DOHH2 (cell line): ENCODE data around the gene MARCHF11.

Experiments
- H3F3A ChIP-seq: fragments of 200-600 bp; sonication (generic), shearing (Covaris generic); 2 replicates; pipeline ENCODE4 v1.6.0; 2016; ENCODE audit warnings: antibody characterized with exemption, mild to moderate bottlenecking; ENCODE audit not compliant: control insufficient read depth, insufficient read depth
- H3K27ac ChIP-seq: fragments of 200-600 bp; sonication (generic); 2 replicates; pipeline ENCODE4 v1.5.1; 2014; ENCODE audit warnings: low read depth, mild to moderate bottlenecking, low read length, moderate library complexity
- H3K27me3 ChIP-seq: fragments of 200-600 bp; sonication (generic); 2 replicates; pipeline ENCODE4 v1.6.1; 2014; ENCODE audit warnings: mild to moderate bottlenecking, low read length, mixed read lengths; ENCODE audit not compliant: control insufficient read depth
- H3K36me3 ChIP-seq: fragments of 200-600 bp; sonication (generic); 2 replicates; pipeline ENCODE4 v1.6.1; 2014; ENCODE audit warnings: mild to moderate bottlenecking, low read length, moderate library complexity, mixed read lengths; ENCODE audit not compliant: control insufficient read depth
- H3K4me1 ChIP-seq: fragments of 200-600 bp; sonication (generic); 2 replicates; pipeline ENCODE4 v1.6.1; 2014; ENCODE audit warnings: mild to moderate bottlenecking, low read length, mixed read lengths; ENCODE audit not compliant: control insufficient read depth
- H3K4me2 ChIP-seq: fragments of 200-600 bp; sonication (generic); 2 replicates; pipeline ENCODE4 v1.6.0; 2014; ENCODE audit warnings: mild to moderate bottlenecking, low read length, moderate library complexity
- H3K4me3 ChIP-seq: fragments of 200-600 bp; sonication (generic); 2 replicates; pipeline ENCODE4 v1.5.1; 2014; ENCODE audit warnings: mild to moderate bottlenecking, low read length, mixed read lengths
- H3K79me2 ChIP-seq: fragments of 200-600 bp; sonication (generic); 2 replicates; pipeline ENCODE4 v1.6.1; 2014; ENCODE audit warnings: mild to moderate bottlenecking, low read length, mixed read lengths; ENCODE audit not compliant: control insufficient read depth
- H3K9me2 ChIP-seq: fragments of 200-600 bp; sonication (generic); replicated peaks from 2 replicates; pipeline ENCODE4 v1.6.1; 2014; ENCODE audit warnings: mild to moderate bottlenecking, low read length, mixed read lengths; ENCODE audit not compliant: control insufficient read depth
- H3K9me3 ChIP-seq: fragments of 200-600 bp; sonication (generic); 2 replicates; pipeline ENCODE4 v1.6.1; 2014; ENCODE audit warnings: antibody characterized with exemption, low read length, mixed read lengths; ENCODE audit not compliant: control insufficient read depth, insufficient read depth
- H4K20me1 ChIP-seq: fragments of 200-600 bp; sonication (generic); 2 replicates; pipeline ENCODE4 v1.6.0; 2014; ENCODE audit warnings: low read depth, mild to moderate bottlenecking, antibody characterized with exemption, low read length, moderate library complexity; ENCODE audit not compliant: control insufficient read depth, insufficient read depth
- CTCF ChIP-seq: fragments of 200-600 bp; sonication (generic); IDR thresholded peaks from one replicate; pipeline ENCODE4 v1.5.1; 2014; ENCODE audit warnings: antibody characterized with exemption, mild to moderate bottlenecking, low read depth, low read length; ENCODE audit not compliant: poor library complexity, severe bottlenecking
- EZH2phosphoT487 ChIP-seq: fragments of 200-600 bp; sonication (generic); IDR thresholded peaks from 2 replicates; pipeline ENCODE4 v1.6.1; 2017; ENCODE audit warnings: borderline replicate concordance, mild to moderate bottlenecking, antibody characterized with exemption, low read length, moderate library complexity, mixed read lengths

Gene MARCHF11

GRCh38 chr5:16025681-16026080 lies 153.9 kb downstream of the MARCHF11 start:
- Histone ChIP-seq H3F3A (no peaks in the 10 kb centered on the region), H3K79me2 (no peaks in the 10 kb centered on the region), H3K4me3 (no peak overlapping the region), H3K9me3 (no peaks in the 10 kb centered on the region), H3K4me1 (no peaks in the 10 kb centered on the region), H3K27ac (no peak overlapping the region), H3K27me3 (no peaks in the 10 kb centered on the region), H4K20me1 (no peaks in the 10 kb centered on the region), H3K4me2 (no peak overlapping the region), H3K9me2 (no peaks in the 10 kb centered on the region), H3K36me3 (no peaks in the 10 kb centered on the region)
- TF ChIP-seq CTCF (no peak), EZH2phosphoT487 (no peak)

GRCh38 chr5:16018970-16019369 lies 160.6 kb downstream of the MARCHF11 start:
- no peaks in the 10 kb centered on the region for H3K79me2 ChIP-seq
- H4K20me1 ChIP-seq = no peaks in the 10 kb centered on the region
- H3K4me3 ChIP-seq = no peak overlapping the region
- H3K4me1 ChIP-seq = no peaks in the 10 kb centered on the region
- H3K9me2 ChIP-seq = no peaks in the 10 kb centered on the region
- H3K9me3 ChIP-seq = 0 out of 2 replicates have a peak, but pooled peaks cover 3% of the 10 kb centered on the region
- no peaks in the 10 kb centered on the region for H3F3A ChIP-seq
- H3K4me2 ChIP-seq = no peak overlapping the region
- H3K27ac ChIP-seq = no peak overlapping the region
- no peaks in the 10 kb centered on the region for H3K27me3 ChIP-seq
- H3K36me3 ChIP-seq = no peaks in the 10 kb centered on the region
- TF ChIP-seq EZH2phosphoT487 (no peak), CTCF (no peak)

GRCh38 chr5:16017720-16018119 lies 161.9 kb downstream of the MARCHF11 start:
- Histone ChIP-seq H3K9me3 (0 out of 2 replicates have a peak, but pooled peaks cover 3% of the 10 kb centered on the region), H3K79me2 (no peaks in the 10 kb centered on the region), H4K20me1 (no peaks in the 10 kb centered on the region), H3K4me1 (no peaks in the 10 kb centered on the region), H3K27me3 (no peaks in the 10 kb centered on the region), H3K4me3 (no peak overlapping the region), H3K9me2 (no peaks in the 10 kb centered on the region), H3F3A (no peaks in the 10 kb centered on the region), H3K4me2 (no peak overlapping the region), H3K36me3 (no peaks in the 10 kb centered on the region), H3K27ac (no peak overlapping the region)
- no peak for TF ChIP-seq EZH2phosphoT487
- TF ChIP-seq CTCF = no peak
